Right cardiac atrium (tissue), 5 donors: ENCODE results near the gene HERC5. TPM values are rescaled to one million over a fixed set of nuclear protein-coding genes. Genes with fewer than 3 reads are reported as not detected.
A peak's percentile ranks its signal among the peaks of the same experiment; 100 is the strongest.
"Not testable (repeated sequence)": the region's sequence is repeated elsewhere in the genome, so short reads cannot be mapped to it uniquely, and the experiment has no call there.

Experiments
- ATAC-seq, 2 donors: fragments of 200-7000 bp; cut with Tn5 transposase; one replicate each; pipeline versions ENCODE4 v1.8.0 to v1.9.1; 2020; ENCODE audit warnings: moderate library complexity in 2 of 2, mild to moderate bottlenecking in 1 of 2
- DNase-seq, 3 donors: peaks; one replicate each; pipeline ENCODE4 v3.0.0-alpha.2; 2020
- H3K27ac ChIP-seq: one replicate; pipeline ENCODE4 v1.5.1; 2013; ENCODE audit warnings: mild to moderate bottlenecking, low read length, control low read depth, moderate library complexity
- H3K27me3 ChIP-seq: one replicate; pipeline ENCODE4 v1.6.1; 2013; ENCODE audit not compliant: control insufficient read depth, insufficient read depth
- H3K4me1 ChIP-seq: one replicate; pipeline ENCODE4 v1.6.1; 2013; ENCODE audit warnings: low read length; ENCODE audit not compliant: control insufficient read depth, insufficient read depth
- H3K4me3 ChIP-seq: one replicate; pipeline ENCODE4 v1.5.1; 2013; ENCODE audit warnings: low read length, control low read depth
- H3K9me3 ChIP-seq: one replicate; pipeline ENCODE4 v1.6.1; 2013; ENCODE audit warnings: low read length; ENCODE audit not compliant: control insufficient read depth
- WGBS: extraction: QIAGEN DNeasy Blood & Tissue Kit; methylation state at CpG from one replicate; pipeline ENCODE4 v1.1.7; 2013; 5-methylcytosine and 5-hydroxymethylcytosine counted together
- intact Hi-C, 4 donors: fragments of 100-400 bp; cut with DNase I; formaldehyde crosslinking; loops; one replicate each; pipeline versions ENCODE4 v1.11.0 to v1.14.0; 2022 to 2023
- polyA plus RNA-seq: library from polyadenylated mRNA; stranded (reverse); fragments of 200-250 nt; gene quantifications from one replicate; pipeline ENCODE4 v1.2.3, GENCODE V29; 2013
- total RNA-seq, 4 donors: library from RNA; stranded (reverse); fragmentation: NEBNext Ultra II Directional; extraction: Animal tissue kit (Norgen Biotek cat#: 25700); gene quantifications; one replicate each; pipeline ENCODE4 v1.2.1, GENCODE V29; 2021
- donor health status: healthy with polysubstance abuse.
- donor health status: DM: no; HTN: yes; CAD: no.
- donor health status: DM: no; HTN: no; CAD: no.
- donor health status: DM: no; HTN: yes; CAD: no; lungs with severe emphysema.
- donor health status: DM: yes; HTN: yes; CAD: no.

Gene HERC5
- total and polyA plus RNA-seq, 5 donors: 2.8 to 4.6 (median 3.5) TPM

DNA sequence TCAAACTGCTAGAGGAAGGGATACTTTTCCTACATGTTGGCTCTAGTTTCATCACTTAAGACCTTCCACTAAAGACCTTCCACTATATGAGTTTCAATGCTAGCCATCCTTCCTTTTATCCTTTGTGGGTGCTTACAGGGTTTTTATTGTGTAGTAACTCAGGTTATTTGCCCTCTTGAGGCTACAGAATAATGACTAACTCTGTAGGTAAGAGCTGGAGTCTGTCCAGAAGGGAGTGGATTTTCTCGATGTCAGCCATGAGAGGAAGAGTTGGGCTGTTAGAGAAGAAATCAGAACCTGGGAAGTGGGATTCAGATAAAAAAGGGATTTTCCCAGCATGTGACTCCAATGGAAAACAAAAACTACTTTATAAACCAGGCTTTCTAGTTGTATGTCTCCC lies 27.5 kb upstream of the HERC5 start:
- intact Hi-C loops: no loop called here
- ATAC-seq (no peak), DNase-seq (no peak)
- H3K27ac ChIP-seq: no peak overlapping the region
- H3K4me3 ChIP-seq: no peak overlapping the region
- H3K27me3 ChIP-seq: no peaks in the 10 kb centered on the region
- no peaks in the 10 kb centered on the region for H3K9me3 ChIP-seq
- no peaks in the 10 kb centered on the region for H3K4me1 ChIP-seq
- WGBS: 68% methylated on average over 1 of the region's 1 CpG

- DNase-seq (no peak), ATAC-seq (no peak)
- Histone ChIP-seq H3K4me1 (no peaks in the 10 kb centered on the region), H3K9me3 (no peaks in the 10 kb centered on the region), H3K27ac (no peak overlapping the region), H3K27me3 (no peaks in the 10 kb centered on the region), H3K4me3 (no peak overlapping the region)
- intact Hi-C loops: no loop called here
- WGBS: 87% methylated on average over 1 of the region's 1 CpG
Observed at GRCh38 chr4:88435987-88436693, 20.8 kb upstream of the HERC5 start.

GRCh38 chr4:88437873-88438272 lies 19.0 kb upstream of the HERC5 start:
- intact Hi-C loops, H3K27ac ChIP-seq, H3K9me3 ChIP-seq, H3K27me3 ChIP-seq, H3K4me3 ChIP-seq, ATAC-seq, H3K4me1 ChIP-seq: not testable (repeated sequence)
- DNase-seq: peak in 1 of 3 donors; percentile 52
- 97% methylated on average over 4 of the region's 4 CpGs for WGBS

DNA sequence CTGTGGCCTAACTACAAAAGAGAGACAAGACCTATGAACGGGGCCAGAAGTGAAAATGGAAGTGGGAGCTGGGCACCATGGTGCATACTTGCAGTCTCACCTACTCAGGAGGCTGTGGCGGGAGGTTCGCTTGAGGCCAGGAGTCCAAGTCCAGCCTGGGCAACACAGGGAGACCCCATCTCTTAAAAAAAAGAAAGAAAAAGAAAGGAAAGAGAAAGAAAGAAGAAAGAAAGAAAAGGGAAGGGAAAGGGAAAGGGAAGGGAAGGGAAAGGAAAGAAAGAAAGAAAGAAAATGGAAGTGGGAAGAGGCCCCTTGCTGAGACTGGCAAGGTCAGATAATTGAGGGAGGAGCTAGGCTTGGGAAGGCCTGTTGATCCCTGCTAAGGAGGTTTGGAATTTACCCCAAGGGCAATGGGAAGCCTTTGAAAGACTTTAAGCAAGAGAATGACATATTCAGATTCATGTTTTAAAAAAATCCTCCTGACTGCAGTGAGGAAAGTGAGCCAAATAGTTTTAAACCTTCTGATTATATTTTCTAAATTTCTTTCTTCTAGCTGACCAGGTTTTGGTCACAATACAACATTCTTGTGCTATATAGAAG lies 17.7 kb upstream of the HERC5 start:
- ATAC-seq (no peak), DNase-seq (no peak)
- Histone ChIP-seq H3K27ac (no peak overlapping the region), H3K9me3 (no peaks in the 10 kb centered on the region), H3K4me3 (no peak overlapping the region), H3K4me1 (no peaks in the 10 kb centered on the region), H3K27me3 (no peaks in the 10 kb centered on the region)
- 96% methylated on average over 3 of the region's 3 CpGs for WGBS
- intact Hi-C loops: no loop called here

- Histone ChIP-seq H3K27me3 (no peaks in the 10 kb centered on the region), H3K27ac (no peak overlapping the region), H3K4me3 (no peak overlapping the region), H3K9me3 (no peaks in the 10 kb centered on the region), H3K4me1 (no peaks in the 10 kb centered on the region)
- intact Hi-C loops: no loop called here
- no peak for DNase-seq
- no peak for ATAC-seq
- 95% methylated on average over 1 of the region's 1 CpG for WGBS
Observed at GRCh38 chr4:88440146-88440545, 16.8 kb upstream of the HERC5 start.

- ATAC-seq (no peak), DNase-seq (no peak)
- no peak overlapping the region for H3K27ac ChIP-seq
- H3K27me3 ChIP-seq: no peaks in the 10 kb centered on the region
- no peaks in the 10 kb centered on the region for H3K4me1 ChIP-seq
- intact Hi-C loops: no loop called here
- no peaks in the 10 kb centered on the region for H3K9me3 ChIP-seq
- no peak overlapping the region for H3K4me3 ChIP-seq
Observed at GRCh38 chr4:88441696-88442095, 15.2 kb upstream of the HERC5 start.

GRCh38 chr4:88442689-88443191 lies 14.2 kb upstream of the HERC5 start:
- Histone ChIP-seq H3K4me1 (no peaks in the 10 kb centered on the region), H3K27ac (no peak overlapping the region), H3K27me3 (no peaks in the 10 kb centered on the region), H3K4me3 (no peak overlapping the region), H3K9me3 (no peaks in the 10 kb centered on the region)
- no peak for ATAC-seq
- intact Hi-C loops: no loop called here
- WGBS: 100% methylated on average over 1 of the region's 1 CpG
- DNase-seq: no peak

DNA sequence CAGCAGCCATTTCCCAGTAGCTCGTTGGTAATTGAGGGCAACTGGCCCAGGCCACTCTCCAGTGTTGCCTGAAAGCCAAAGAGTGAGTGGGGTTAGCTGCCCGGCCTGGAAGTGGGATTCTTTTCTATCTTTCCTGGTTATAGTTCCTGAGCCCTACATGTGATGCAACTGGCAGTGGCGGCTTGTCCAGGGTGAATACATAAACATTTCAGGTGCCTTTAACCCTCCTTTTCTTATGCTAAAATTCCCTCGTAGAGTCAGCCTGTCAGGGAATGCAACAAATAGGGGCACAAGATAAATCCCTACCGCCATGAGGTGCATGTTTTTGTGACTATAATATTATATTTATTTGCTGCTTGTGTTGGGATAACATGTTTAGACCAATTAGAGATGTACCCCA lies 13.4 kb upstream of the HERC5 start:
- H3K4me3 ChIP-seq: no peak overlapping the region
- H3K4me1 ChIP-seq: no peaks in the 10 kb centered on the region
- ATAC-seq (no peak), DNase-seq (no peak)
- intact Hi-C loops: no loop called here
- WGBS: 87% methylated on average over 5 of the region's 5 CpGs
- H3K27me3 ChIP-seq: no peaks in the 10 kb centered on the region
- H3K9me3 ChIP-seq: no peaks in the 10 kb centered on the region
- no peak overlapping the region for H3K27ac ChIP-seq

DNA sequence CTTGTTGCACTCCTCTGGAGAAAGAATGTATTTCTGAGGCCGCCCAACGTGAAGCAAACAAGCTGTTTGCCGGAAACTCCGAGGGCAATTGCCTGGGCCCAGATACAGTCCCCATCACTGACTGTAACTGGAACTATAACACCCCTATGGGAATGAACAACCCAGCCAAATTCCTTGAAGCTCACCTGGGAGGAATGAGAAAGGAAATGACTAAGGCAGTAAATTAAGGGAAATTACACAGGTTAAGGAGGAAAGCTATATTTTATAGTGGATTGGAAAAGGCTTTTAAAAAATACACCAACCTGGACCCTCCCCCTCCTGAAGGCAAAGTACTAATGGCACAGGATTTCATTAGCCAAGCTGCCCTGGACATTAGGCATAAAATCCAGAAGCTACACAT lies 11.7 kb upstream of the HERC5 start:
- intact Hi-C loops: no loop called here
- WGBS: 76% methylated on average over 4 of the region's 4 CpGs
- H3K9me3 ChIP-seq: no peaks in the 10 kb centered on the region
- ATAC-seq (no peak), DNase-seq (no peak)
- H3K4me3 ChIP-seq: no peak overlapping the region
- no peaks in the 10 kb centered on the region for H3K27me3 ChIP-seq
- H3K27ac ChIP-seq: no peak overlapping the region
- no peaks in the 10 kb centered on the region for H3K4me1 ChIP-seq

DNA sequence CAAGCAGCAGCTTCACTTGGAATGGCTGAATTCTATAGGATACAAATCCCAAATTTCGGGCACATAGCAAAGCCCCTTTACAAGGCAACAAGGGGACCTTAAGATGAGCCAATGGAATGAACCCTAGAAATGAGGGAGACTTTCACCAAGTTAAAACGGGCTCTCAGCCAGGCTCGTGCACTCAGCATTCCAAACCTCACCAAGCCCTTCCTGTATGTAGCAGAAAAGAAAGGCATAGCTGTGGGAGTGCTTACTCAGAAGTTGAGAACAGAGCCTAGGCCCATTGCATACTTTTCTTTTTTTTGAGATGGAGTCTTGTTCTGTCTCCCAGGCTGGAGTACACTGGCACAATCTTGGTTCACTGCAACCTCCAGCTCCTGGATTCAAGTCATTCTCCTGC lies 10.8 kb upstream of the HERC5 start:
- no peak for DNase-seq

DNA sequence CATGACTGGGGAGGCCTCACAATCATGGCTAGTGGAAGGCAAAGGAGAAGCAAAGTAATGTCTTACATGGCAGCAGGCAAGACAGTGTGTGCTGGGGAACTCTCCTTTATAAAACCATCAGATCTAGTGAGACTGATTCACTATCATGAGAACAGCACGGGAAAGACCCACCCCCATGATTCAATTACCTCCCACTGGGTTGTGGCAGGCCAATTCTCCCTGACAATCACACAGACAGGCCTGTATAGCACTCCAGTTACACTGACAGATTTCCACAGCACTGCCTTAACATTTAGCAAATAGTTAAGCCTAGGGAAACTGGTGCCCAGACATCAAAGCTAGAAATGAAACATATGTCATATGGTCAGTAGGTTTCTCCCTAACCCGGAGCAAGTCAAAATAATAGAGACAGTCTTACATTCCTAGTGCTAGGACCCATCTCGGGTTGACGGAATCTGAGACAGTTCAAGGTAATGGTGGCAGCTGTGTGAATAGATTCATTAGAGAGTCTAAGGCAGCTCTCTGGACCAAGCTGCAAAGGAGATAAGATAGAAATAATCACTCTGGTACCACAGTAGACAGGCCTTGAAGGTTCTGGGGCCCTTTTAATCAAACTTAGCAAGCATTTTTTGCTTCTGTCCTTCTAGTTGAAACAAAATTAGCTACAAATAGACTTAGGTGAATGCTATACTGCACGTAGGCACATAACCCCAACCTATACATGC lies 9.4 kb upstream of the HERC5 start:
- WGBS: 79% methylated on average over 5 of the region's 5 CpGs
- intact Hi-C loops: no loop called here
- DNase-seq: no peak

More for the DNA sequence above, 10.8 kb upstream of the HERC5 start:
- intact Hi-C loops: no loop called here
- no peak overlapping the region for H3K4me3 ChIP-seq
- no peaks in the 10 kb centered on the region for H3K4me1 ChIP-seq
- no peaks in the 10 kb centered on the region for H3K9me3 ChIP-seq
- H3K27me3 ChIP-seq: no peaks in the 10 kb centered on the region
- H3K27ac ChIP-seq: no peak overlapping the region
- ATAC-seq: peak in 1 of 2 donors; percentile 71
- 64% methylated on average over 3 of the region's 3 CpGs for WGBS

More for the DNA sequence above, 9.4 kb upstream of the HERC5 start:
- Histone ChIP-seq H3K9me3 (no peaks in the 10 kb centered on the region), H3K27ac (no peak overlapping the region), H3K4me3 (no peak overlapping the region), H3K27me3 (no peaks in the 10 kb centered on the region), H3K4me1 (no peaks in the 10 kb centered on the region)
- no peak for ATAC-seq
